GM19467 (cell line): ENCODE data around the gene KIF27.
"Not testable (repeated sequence)": the region's sequence is repeated elsewhere in the genome, so short reads cannot be mapped to it uniquely, and the experiment has no call there.

Experiments
- ATAC-seq: cut with Tn5 transposase; IDR thresholded peaks from one replicate; pipeline ENCODE4 v1.9.1; 2021; ENCODE audit warnings: mild to moderate bottlenecking, moderate library complexity; ENCODE audit not compliant: unreplicated experiment

The KIF27 gene

DNA sequence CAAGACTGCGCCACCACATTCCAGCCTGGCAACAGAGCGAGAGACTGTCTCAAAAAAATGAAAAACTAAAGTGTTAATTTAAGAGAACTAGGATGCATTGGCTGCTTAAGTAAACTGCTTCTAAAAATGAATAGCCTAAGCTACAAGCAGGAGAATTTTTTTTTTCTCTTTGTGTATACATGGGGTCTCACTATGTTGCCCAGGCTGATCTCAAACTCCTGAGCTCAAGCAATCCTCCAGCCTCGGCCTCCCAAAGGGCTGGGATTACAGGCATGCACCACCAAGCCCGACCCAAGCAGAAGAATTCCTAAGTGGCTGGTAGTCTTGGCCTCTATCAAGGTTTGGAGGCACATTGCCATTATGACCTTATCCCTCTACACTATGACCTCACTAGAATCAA lies 106.1 kb downstream of the KIF27 start:
- ATAC-seq: not testable (repeated sequence)

DNA sequence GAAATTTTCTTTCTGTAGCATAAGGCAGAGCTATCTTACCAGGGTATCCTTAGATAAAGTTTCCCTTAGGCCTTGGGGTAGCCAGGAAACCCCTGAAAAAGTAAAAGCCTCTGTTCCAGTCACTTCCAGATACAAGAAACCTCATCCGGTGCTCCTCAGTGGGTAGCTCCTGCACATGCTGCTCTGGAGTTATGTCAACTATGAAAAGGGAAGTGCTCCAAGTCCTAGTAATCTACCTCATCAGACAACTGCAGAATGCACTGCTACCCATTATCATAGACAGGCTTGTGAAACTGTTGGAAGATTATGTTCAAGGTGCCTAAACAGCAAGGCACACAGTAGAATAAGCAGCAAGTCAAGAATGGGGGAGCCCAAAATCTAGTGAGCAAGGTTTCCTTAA lies 112.0 kb downstream of the KIF27 start:
- not testable (repeated sequence) for ATAC-seq

DNA sequence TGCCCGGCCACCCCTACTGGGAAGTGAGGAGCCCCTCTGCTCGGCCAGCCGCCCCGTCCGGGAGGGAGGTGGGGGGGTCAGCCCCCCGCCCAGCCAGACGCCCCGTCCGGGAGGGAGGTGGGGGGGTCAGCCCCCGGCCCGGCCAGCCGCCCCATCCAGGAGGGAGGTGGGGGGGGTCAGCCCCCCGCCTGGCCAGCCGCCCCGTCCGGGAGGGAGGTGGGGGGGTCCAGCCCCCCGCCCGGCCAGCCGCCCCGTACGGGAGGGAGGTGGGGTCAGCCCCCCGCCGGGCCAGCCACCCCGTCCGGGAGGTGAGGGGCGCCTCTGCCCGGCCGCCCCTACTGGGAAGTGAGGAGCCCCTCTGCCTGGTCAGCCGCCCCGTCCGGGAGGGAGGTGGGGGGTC lies 116.8 kb downstream of the KIF27 start:
- ATAC-seq: not testable (repeated sequence)

DNA sequence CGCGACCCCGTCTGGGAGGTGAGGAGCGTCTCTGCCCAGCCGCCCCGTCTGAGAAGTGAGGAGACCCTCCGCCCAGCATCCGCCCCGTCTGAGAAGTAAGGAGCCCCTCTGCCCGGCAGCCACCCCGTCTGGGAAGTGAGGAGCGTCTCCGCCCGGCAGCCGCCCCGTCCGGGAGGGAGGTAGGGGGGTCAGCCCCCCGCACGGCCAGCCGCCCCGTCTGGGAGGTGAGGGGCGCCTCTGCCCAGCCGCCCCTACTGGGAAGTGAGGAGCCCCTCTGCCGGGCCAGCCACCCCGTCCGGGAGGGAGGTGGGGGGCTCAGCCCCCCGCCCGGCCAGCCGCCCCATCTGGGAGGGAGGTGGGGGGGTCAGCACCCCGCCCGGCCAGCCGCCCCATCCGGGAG lies 117.3 kb downstream of the KIF27 start:
- ATAC-seq: not testable (repeated sequence)

DNA sequence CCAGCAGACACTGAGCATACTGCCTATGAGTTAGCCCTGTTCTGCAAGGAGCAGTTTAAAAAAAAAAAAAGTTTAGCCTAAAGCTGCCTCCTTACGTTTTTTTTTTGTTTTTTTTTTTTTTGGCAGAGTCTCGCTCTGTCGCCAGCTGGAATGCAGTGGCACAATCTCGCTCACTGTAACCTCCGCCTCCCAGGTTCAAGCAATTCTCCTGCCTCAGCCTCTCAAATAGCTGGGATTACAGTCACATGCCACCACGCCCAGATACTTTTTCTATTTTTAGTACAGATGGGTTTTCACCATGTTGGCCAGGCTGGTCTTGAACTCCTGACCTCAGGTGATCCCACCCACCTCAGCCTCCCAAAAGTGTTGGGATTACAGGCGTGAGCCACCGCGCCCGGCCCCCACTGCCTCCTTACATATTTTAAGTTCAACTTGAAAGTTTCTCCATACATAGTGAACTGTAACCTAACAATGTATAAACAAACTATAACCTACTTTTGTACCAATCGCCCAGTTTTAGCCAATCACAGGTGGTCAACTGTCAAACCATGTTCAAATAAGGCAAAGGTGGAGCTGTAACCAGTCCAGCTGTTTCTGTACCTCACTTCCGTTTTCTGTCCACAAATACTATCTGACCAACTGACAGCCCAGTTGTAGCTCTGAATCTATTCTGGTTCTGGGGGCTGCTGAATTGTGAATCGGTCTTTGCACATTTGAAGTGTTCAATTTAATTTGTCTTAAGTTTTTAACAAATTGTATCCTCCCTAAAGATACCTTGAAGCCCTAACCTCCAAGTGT lies 120.8 kb downstream of the KIF27 start:
- no peak for ATAC-seq

DNA sequence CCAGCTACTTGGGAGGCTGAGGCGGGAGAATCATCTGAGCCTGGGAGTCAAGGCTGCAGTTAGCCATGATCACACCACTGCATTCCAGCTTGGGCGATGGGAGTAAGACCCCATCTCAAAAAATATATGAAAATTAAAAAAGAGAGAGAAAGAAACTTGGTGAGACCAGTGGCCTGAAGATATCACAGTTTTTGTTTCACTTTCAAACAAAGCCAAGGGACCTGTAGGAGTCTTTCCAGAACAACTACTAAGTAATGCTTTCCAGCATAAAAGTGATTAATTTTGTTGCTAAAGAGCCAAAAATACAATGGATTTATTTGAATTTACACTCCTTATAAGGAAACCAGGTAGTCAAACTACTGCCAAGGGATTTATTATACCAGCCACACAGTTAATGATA lies 127.2 kb downstream of the KIF27 start:
- no peak for ATAC-seq

DNA sequence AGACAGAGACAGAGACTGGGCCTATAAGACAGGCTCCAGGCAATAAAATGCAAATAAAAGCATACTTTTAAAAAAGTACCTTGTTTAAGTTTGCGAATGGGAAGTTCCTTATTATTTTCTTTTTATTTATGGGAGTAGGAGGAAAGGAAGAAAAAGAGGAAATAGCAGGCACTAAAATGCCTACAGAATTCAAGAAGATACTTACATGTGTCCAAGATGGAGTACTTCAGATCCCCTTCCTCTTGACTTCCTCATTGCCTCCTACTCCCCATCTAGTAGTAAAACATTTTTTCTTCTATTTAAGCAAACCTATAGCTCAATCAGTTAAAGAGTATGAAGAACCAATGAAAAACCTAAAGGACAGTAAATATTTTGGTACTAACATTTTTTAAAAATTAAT lies 128.5 kb downstream of the KIF27 start:
- no peak for ATAC-seq
